ENCODE data around the gene MRGPRG.
"Not testable (repeated sequence)": the region's sequence is repeated elsewhere in the genome, so short reads cannot be mapped to it uniquely, and the experiment has no call there.

The MRGPRG gene

GRCh38 chr11:3218483-3219280, at the start of gene MRGPRG:
MRGPRG (minus strand) TSS chr11:3218813; CDS start chr11:3218813, 0 bp downstream.
- DNase-seq, result no peak

DNA sequence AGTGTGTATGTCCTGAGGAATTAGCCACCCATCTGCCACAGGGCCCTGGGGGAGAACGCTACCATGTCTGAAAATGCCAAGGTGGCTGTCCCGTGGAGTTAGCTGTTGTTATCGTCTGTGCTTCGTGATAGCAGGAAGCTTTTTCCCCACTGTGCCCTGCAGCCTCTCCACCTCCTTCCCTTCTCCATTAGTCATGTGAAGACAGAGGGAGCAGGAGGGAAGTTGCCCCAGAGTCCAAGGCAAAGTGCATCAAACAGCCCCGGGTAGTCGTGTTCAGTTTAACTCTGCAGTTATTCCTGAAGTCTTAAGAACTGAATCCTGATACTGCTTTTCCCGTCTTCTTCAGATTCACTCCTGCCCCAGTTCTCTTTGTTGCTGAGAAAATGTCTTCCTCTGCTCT, 43.9 kb upstream of the MRGPRG start:
- DNase-seq, result not testable (repeated sequence)

DNA sequence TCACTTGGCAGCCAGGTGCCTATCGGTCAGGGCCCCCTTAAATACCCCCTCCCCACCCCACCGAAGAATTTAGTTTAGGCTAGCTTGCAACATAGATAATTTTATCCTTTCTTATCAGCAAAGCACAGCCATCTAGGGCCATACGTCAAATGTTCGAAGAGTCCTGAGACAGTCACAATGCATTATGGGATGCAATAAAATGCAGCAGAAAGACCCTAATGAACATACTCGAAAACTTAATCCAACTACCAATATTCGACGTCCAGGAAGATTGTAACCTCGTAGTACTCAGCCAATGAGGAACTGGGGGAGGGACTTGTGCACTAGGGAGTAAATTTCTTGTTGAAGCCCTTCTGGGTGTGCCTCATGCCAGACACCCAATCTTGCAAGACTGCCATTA, 43.2 kb upstream of the MRGPRG start:
- not testable (repeated sequence) for DNase-seq

DNA sequence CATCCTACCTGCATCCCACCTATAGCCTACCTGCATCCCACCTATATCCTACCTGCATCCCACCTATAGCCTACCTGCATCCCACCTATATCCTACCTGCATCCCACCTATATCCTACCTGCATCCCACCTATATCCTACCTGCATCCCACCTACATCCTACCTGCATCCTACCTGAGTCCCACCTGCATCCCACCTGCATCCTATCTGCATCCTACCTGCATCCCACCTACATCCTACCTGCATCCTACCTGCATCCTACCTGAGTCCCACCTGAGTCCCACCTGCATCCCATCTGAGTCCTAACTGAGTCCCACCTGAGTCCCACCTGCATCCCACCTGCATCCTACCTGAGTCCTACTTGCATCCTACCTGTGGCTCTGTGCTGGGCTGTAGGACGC, 38.9 kb upstream of the MRGPRG start:
- not testable (repeated sequence) for DNase-seq

- DNase-seq, result not testable (repeated sequence)
These were observed 36.6 kb upstream of the MRGPRG start for GRCh38 chr11:3255241-3255640.

- not testable (repeated sequence) for DNase-seq
These were observed 36.2 kb upstream of the MRGPRG start for GRCh38 chr11:3254773-3255172.

GRCh38 chr11:3245071-3245470, 26.5 kb upstream of the MRGPRG start:
- no peak for DNase-seq

DNA sequence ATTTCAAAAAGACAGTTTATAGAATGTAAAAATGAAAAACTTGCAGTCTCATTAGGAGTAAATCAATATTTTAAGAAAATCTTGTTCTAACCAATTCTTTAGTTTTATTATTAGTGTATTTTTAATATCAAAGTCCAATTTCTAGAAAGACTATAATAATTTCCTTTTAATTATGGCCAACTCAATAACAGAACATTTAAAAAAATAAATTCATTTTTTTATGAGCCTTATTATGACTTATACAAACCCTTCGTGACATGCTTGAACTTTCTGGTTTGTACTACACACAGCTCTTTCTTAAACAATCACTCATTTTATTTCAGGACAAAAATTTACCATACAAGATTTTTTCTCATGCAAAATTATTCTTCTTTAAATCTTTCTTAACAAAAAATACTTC, 25.3 kb upstream of the MRGPRG start:
- DNase-seq, result no peak

- no peak for DNase-seq
These were observed 18.5 kb upstream of the MRGPRG start for GRCh38 chr11:3237119-3237518.

DNA sequence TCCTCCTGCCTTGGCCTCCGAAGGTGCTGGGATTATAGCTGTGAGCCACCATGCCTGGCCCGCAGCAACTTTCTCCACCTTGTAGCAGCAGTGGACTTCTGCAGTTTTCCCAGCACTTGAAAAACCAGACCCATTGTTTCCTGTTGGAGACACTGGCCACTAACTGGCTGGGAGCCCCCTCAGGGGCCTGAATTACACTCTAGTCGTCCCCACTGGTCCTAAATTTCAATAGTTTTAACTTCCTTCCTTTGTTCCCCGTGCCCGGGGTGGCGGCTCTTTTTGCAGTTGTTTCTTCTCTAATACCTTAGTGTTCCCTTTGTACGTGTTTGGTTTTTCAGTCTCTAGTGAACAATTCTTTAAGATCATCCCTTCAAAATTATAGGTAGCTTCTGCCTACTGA, 16.2 kb upstream of the MRGPRG start:
- DNase-seq, result no peak

- no peak for DNase-seq
These were observed 14.3 kb upstream of the MRGPRG start for GRCh38 chr11:3232956-3233355.

DNA sequence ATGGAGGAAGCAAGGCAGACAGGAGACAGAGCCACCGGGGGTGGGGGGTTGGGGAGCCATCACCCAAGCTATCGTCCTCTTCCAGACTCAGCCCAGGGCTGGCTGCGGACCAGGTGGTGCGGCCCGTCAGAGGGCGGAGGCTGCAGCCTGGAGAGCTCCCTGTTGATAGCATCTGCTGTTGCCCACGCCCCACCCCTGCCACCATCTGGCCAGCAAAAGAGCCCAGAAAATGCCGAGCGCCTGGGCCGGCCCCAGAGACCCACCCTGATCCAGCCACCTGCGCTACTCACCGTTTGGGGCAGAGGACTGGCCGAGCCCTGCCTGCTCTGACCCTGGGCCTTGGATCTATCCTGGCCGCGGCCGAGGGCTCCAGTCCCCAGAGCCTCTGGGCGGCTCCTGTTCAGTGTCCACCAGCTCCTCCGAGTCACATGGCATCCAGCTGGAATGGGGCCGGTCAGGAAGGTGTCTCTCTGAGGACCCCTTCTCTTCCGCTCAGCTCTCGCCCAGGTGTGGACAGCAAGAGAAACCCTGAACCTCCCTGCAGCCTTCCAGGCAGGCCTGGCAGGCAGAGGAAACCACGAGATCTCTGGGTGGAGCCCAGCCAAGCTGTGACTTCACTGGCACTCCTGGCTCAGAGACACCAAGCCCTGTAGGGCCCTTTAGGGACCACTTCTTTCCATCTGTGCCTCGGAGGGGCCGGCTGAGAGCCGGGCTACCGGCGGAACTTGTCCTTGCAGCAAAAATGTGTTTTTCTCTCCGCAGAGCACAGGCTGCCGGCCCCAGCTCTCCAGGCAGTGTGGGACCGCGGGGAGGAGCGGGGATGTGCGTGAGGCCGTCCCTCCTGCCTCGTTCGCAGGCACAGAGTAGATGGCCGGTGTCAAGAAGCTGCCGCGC, 13.5 kb upstream of the MRGPRG start, which contains the start of gene MRGPRE:
Gene MRGPRE (minus strand): TSS at position 567 of the 894 bp plus-strand sequence. CDS start 3,618 bp downstream, outside the sequence.
- DNase-seq, result no peak

DNA sequence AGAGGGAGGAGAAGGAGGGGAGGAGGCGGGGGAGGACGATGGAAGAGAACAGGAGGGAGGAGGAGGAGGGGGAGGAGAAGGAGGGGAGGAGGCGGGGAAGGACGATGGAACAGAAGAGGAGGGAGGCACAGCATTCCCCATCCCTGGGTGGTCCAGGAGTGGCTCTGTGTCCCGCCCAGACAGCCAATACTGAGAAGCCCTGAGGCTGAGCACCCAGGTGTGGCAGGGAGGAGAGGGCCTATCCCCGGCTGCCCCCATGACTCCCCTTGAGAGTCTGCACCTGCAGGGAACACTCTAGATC, 12.9 kb upstream of the MRGPRG start:
- DNase-seq, result no peak

GRCh38 chr11:3230636-3231549, 12.3 kb upstream of the MRGPRG start:
- no peak for DNase-seq

DNA sequence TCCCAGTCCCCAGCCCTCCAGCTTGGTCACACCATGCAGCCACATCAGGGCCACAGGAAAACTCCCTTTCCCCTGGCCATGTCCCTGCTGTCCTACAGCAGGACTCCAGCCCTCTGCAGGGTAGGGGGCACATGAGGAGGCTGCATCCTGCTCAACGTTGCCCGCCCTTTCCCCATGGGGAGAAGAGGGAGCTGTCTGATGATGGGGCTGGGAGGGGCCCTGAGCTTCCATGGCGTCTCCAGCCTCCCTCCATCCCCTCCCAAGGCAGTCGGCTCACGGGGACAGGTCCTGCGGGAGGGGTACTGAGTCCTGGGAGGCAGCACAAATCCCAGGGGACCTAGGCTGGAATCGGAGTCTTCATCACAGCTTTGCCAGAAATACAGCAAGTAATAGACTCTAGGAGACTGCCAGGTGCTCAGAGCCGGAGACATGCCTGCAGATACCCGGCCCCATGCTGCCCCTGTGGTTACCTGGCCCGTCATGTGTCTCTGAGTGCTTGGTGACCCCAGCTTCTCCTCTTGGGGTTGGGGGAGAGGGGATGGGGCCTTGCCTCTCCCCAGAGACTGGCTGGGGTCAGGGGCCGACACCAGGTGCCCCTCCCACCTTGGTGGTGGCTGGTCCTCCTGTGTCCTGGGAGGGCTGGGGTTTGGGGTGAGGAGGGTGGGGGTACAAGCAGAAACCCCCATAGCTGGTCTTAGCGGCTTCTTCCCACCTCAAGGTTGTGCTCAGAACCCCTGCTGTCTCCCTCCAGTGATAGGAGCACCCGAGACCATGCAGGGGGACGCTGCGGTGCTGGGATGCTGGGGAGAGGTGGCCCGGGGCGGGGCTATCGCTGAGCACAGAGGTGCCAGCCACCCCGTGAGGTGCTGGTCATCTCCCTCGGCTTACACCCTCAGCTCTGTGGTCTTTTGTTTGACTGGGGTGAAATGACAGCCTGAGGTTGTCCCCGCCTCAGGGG, 11.3 kb upstream of the MRGPRG start:
- DNase-seq, result no peak

DNA sequence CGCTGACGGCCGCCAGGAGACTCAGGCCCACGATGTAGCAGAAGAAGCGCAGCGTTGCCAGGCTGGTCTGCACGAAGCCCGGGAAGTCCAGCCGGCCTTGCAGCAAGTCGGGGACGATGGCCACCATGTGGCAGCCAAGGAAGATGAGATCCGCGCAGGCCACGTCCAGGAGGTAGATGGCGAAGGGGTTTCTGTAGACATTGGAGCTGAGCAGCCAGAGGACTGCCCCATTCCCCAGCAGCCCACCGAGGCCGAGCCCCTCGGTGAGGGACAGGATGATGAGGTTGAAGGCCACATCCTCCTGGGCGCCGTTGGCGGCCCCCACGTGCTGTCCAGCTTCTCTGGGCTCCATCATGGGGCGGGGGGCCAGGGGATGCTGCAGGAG, 9.8 kb upstream of the MRGPRG start:
- DNase-seq, result no peak

GRCh38 chr11:3227568-3228444, 9.2 kb upstream of the MRGPRG start:
- DNase-seq, result peak; percentile 78

DNA sequence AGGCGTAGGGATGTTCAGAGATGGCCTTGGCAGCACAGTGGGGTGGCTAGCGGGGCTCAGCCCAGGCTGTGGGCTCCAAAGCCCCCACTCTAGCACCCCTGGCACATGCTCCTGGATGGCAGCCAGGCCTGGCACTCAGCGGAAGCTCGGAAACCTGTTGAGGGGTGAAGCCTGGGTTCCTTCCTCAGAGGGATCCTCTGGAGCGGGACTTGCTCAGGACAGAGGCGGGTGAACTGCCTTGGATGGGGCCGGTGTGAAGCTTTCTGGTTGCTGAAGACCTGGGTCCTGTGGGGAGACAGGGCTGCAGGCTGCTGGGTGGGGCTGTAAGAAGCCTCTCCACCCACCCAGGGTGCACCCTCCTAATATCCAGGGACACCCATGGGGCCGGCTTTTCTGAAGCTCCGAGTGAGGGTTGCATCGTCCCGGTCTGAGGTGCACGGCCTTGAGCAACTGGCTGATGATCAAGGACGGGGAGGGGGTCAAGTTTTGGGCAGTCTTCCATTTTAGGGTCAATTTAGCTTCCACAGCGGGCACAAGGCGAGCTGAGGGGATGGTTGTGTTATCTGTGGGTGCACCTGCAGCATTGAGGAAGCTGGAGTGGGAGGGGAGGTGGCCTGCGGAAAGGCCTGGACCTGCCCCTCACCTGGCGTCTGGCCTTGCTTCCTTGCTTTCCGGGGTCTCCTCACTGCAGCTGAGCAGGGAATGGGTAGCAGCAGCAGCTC, 8.4 kb upstream of the MRGPRG start:
- DNase-seq, result no peak

GRCh38 chr11:3225826-3226750, 7.5 kb upstream of the MRGPRG start:
- DNase-seq, result peak; percentile 76

Data from MV-4-11 (cell line).